Neural cell (in vitro differentiated cells): ENCODE measurements around the gene NKAIN2.

Experiments used
- EP300 ChIP-seq: fragments of 450-650 bp; conservative IDR thresholded peaks from 2 replicates; pipeline ENCODE4 v1.6.1; 2014; ENCODE audit warnings: antibody characterized with exemption, mild to moderate bottlenecking, moderate library complexity; ENCODE audit not compliant: poor library complexity, severe bottlenecking
- EZH2 ChIP-seq: fragments of 200-600, 300-800 bp; shearing (Covaris generic), sonication (generic); IDR thresholded peaks from 2 replicates; pipeline ENCODE4 v1.6.1; 2014; ENCODE audit warnings: antibody characterized with exemption, low read length, borderline replicate concordance, mild to moderate bottlenecking; ENCODE audit not compliant: insufficient read depth, poor library complexity, severe bottlenecking
- MXI1 ChIP-seq: fragments of 450-650 bp; conservative IDR thresholded peaks from 2 replicates; pipeline ENCODE4 v1.6.1; 2014; ENCODE audit warnings: antibody characterized with exemption, mild to moderate bottlenecking; ENCODE audit not compliant: poor library complexity, severe bottlenecking
- POLR2AphosphoS5 ChIP-seq: IDR thresholded peaks from 2 replicates; pipeline ENCODE4 v1.6.1; 2012
- RAD21 ChIP-seq: fragments of 450-650 bp; conservative IDR thresholded peaks from 2 replicates; pipeline ENCODE4 v1.6.1; 2014; ENCODE audit warnings: antibody characterized with exemption, mild to moderate bottlenecking, moderate library complexity
- REST ChIP-seq: IDR thresholded peaks from 2 replicates; pipeline ENCODE4 v1.6.1; 2012; ENCODE audit warnings: borderline replicate concordance
- SMC3 ChIP-seq: fragments of 450-650 bp; conservative IDR thresholded peaks from 2 replicates; pipeline ENCODE4 v1.6.1; 2014; ENCODE audit warnings: antibody characterized with exemption, mild to moderate bottlenecking, moderate library complexity; ENCODE audit not compliant: poor library complexity
- TAF1 ChIP-seq: IDR thresholded peaks from 2 replicates; pipeline ENCODE4 v1.6.1; 2012; ENCODE audit warnings: low read depth
- TF ChIP-seq, protein P1 (sequence below): fragments of 450-650 bp; IDR thresholded peaks from 2 replicates; pipeline ENCODE4 v1.5.1; 2014; ENCODE audit warnings: antibody characterized with exemption, mild to moderate bottlenecking, moderate library complexity; ENCODE audit not compliant: poor library complexity, severe bottlenecking

DNA sequence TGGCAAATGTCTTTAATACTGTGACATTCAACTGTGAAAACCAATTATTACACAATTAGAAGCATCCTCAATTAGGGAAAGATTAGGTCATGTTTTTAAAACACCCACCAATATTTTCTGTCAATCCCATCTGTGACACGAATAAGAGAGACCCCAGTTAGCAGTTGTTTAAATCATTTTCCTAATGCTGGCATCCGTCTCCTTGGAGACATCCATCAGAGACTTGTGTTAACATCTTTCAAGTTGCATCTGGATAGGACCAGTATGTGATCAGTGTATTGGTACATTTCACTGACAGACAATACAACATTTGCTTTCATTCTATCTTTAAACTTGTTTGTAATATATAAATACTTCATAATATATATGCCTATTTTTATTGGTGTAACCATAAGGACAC lies 737.9 kb downstream of the NKAIN2 start:
- TF ChIP-seq EZH2 (no peak), POLR2AphosphoS5 (peak; percentile 81), TAF1 (no peak), RAD21 (peak; percentile 10), REST (no peak), EP300 (peak; percentile 78), SMC3 (no peak), MXI1 (no peak)
- TF ChIP-seq, protein P1, sequence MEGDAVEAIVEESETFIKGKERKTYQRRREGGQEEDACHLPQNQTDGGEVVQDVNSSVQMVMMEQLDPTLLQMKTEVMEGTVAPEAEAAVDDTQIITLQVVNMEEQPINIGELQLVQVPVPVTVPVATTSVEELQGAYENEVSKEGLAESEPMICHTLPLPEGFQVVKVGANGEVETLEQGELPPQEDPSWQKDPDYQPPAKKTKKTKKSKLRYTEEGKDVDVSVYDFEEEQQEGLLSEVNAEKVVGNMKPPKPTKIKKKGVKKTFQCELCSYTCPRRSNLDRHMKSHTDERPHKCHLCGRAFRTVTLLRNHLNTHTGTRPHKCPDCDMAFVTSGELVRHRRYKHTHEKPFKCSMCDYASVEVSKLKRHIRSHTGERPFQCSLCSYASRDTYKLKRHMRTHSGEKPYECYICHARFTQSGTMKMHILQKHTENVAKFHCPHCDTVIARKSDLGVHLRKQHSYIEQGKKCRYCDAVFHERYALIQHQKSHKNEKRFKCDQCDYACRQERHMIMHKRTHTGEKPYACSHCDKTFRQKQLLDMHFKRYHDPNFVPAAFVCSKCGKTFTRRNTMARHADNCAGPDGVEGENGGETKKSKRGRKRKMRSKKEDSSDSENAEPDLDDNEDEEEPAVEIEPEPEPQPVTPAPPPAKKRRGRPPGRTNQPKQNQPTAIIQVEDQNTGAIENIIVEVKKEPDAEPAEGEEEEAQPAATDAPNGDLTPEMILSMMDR, result no peak
